H54 (cell line): ENCODE measurements around the gene PSMB2.

Source experiments
- DNase-seq: peaks from one replicate; pipeline ENCODE4 v3.0.0; 2011; ENCODE audit warnings: low spot score, mixed read lengths; ENCODE audit not compliant: insufficient read length
- FAIRE-seq: peaks from 3 replicates; lab custom pipeline; 2011; peaks lifted over from hg19 to GRCh38; lab: Jason Lieb, UNC
- POLR2A ChIP-seq: IDR thresholded peaks from 2 replicates; pipeline ENCODE4 v1.6.1; 2011; ENCODE audit warnings: low read depth, mild to moderate bottlenecking, low read length

Gene PSMB2

DNA sequence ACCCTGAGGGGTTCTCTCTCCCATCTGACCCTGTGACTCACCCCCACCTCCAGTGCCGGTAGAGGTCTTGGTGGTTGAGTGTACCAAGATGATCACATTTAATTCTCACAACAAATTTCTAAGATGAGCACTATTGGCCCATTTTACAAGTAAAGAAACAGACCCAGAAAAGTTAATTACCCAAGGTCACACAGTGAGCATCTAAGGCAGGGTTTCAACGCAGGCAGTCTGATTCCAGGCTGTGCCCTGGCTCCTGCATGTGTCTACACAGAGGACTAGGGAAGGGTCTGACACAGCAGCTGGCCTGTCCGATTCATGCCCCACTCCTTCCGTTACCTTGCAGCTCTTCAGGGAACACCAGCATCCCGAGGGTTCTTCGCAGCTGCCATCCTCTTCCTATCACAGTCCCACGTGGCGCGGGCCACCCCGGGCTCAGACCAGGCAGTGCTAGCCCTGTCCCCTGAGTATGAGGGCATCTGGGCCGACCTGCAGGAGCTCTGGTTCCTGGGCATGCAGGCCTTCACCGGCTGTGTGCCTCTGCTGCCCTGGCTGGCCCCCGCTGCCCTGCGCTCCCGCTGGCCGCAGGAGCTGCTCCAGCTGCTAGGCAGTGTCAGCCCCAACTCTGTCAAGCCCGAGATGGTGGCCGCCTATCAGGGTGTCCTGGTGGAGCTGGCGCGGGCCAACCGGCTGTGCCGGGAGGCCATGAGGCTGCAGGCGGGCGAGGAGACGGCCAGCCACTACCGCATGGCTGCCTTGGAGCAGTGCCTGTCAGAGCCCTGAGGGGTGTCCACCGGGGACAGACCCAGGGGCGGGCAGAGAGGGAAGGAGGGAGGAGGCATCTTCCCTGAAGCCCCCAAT is 76.2 kb downstream of the PSMB2 start:
- DNase-seq = no peak
- no peak for TF ChIP-seq POLR2A
- no peak for FAIRE-seq

GRCh38 chr1:35564037-35564883 is 77.1 kb downstream of the PSMB2 start:
- FAIRE-seq = no peak
- TF ChIP-seq POLR2A = no peak
- DNase-seq = peak; percentile 85

DNA sequence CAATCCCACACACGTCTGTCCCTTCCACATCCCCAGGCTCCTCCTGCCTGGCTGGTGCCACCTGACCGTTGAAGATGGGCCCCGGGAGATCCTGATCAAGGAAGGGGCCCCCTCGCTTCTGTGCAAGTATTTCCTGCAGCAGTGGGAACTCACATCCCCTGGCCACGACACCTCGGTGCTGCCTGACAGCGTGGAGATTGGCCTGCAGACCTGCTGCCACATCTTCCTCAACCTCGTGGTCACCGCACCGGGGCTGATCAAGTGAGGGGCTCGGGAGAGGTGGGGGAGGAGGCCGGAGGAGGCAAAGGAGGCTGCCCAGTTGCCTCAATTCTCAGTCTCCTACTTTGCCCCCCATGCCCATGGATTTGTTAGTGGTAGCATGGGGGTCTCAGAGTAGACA is 78.2 kb downstream of the PSMB2 start:
- no peak for DNase-seq
- FAIRE-seq = no peak
- TF ChIP-seq POLR2A = no peak

DNA sequence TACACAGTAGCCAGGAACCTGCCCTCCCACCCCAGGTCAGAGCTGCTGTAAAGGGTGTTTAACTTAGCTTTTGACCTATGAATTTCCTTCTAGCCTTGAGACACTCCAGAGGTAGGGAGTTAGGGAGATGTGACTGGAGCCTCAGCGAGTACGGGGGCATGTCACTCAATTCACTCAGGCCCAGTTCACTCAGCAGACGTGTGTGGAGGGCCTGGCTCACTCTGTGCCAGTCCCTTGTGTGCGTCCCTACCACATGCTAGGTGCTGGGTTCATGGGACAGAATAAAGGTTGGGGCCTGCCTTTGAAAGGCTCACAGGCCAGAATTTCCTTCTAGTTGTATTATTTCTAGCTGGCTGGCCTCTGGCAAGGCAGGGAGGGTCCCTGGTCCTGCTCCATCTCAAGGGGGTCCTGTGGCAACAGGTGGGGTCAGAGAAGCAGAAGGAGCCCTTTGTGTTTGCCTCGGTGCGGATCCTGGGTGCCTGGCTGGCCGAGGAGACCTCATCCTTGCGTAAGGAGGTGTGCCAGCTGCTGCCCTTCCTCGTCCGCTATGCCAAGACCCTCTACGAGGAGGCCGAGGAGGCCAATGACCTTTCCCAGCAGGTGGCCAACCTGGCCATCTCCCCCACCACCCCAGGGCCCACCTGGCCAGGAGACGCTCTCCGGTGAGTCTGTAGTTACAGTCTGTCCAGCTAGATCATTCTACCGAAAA is 79.2 kb downstream of the PSMB2 start:
- no peak for FAIRE-seq
- DNase-seq = no peak
- no peak for TF ChIP-seq POLR2A

DNA sequence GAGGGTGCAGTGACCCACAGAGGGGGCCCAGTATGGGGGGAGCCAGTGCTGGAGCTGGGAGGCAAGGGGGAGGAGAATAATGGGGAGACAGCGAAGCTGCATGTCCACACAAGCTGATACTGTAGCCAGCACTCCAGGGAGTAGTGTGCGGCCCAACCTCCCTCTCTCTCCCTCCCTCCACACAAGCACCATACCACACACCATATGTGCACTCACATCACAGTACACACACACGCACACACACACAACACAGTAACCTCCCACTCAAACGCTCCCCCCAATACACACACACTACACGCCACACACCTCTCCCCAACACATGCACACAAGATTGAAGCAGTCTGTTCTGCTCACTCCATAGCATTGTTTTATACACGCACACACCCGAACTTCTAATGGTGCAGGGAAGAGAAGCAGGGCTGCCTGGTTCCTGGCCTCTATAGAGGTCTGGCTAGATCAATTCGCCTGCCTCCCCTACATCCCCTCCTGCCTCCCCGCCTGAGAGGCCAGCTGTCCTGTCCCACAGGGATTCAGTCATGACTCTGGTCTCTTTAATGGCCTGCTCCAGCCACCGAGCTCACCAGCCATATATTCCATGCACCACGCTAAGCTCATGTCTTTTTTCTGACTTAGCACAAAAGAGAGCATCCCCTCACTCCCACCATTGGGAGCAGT is 79.9 kb downstream of the PSMB2 start:
- DNase-seq (no peak), FAIRE-seq (no peak)
- TF ChIP-seq POLR2A = no peak

- TF ChIP-seq POLR2A = no peak
- DNase-seq (no peak), FAIRE-seq (no peak)
These were observed 80.8 kb downstream of the PSMB2 start for GRCh38 chr1:35560256-35561225.

DNA sequence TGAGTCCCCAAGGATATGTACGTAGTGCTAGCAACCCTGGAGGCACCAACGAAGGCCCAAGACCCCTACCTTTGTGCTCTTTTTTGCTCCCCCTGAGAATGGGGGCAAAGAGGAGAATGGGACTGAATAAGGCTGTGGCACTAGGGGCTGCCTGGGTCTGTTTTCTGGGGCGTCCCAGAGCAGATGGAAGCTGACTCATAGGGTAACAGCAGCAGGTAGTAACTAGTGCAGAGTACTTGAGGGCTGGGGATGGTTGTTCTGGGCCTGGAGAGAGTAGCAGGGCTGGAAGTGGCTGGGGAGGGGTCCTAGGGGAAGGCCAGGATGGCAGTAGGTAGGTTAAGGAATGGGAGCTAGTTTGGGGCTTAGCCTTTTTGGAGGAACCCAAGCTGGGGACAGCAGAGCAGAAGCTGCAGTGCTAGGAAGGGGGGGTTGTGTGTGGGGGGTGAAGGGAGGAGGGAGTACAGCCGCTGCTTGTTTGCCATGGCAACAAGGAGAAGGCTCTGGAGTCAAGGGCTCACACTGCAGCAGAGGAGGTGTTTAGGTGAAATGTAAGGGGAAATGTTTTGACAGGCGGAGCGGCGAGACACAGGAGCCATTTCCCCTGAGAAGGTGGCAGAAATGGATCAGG is 81.9 kb downstream of the PSMB2 start:
- TF ChIP-seq POLR2A = no peak
- no peak for FAIRE-seq
- DNase-seq = no peak

DNA sequence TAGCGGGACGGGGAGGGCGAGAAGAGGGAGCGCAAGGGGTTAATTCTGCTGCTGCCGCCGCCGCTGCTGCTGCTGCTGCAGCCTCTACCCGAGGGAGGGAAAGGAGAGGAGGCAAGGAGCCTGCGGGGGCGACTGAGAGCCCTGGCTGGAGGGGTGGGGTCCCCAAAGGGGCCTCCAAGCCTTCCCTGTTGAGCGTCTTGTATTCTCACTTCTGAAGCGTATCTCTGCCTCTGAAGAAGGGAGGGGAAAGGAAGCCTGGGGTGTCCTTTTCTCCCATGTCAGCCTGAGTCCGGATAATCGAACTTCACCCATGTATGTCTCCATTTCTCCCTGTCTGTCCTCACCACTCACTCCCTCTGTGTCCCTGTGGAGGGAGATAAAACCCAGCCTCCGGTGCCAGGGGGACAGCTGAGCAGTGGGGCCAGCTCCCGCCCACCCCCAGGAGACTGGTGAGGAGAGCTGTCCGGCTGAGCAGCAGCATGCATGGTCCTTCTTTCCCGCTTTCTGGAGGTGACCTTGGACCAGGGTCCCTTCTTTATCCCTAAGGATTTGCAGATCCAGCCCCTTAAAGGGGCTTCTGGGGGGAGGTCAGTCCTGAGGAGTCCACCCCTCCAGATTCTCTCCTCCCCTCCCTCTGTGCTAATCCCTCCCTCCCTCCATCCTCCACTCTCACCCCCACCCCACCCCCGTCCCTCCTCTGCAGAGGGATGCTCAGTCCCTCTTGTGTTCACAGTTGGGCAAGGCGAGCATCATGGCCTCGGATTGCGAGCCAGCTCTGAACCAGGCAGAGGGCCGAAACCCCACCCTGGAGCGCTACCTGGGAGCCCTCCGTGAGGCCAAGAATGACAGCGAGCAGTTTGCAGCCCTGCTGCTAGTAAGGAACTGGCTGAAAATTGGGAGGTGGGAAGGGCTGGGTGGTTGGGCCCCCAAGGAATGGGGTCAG is 82.7 kb downstream of the PSMB2 start:
- TF ChIP-seq POLR2A = no peak
- FAIRE-seq (no peak), DNase-seq (no peak)

DNA sequence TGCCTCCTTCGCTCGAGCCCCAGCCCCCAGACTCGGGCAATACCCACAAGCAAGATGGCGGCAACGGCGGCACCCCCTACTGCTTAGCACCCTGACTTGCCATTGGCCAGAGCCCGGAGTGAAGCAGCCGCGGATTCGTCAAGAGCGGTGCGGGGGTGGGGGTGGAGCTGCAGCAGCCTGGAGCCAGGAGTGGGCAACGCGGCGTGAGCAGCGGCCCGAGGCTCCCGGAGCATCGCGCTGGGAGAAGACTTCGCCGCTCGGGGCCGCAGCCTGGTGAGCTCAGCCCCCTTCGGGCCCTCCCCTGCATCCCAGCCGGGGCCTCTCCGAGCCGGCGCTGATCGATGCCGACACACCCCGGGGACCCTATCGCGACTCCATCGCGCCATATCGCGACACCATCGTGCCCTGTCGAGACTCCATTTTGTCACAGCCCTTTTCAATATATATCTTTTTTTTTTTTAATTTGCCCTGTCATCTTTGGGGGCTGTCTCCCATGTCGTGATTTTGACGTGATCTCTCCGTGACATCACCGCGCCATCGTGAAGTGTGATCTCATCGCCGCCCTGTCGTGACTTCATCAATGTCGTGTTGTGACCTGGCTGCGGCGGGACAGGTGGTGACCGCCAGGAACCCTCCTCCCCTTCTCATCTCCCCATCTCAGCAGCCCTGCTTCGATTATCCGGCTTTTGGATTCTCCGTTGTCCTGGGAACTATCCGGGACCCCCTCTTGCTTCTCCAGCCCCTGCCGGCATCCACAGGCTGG is 83.5 kb downstream of the PSMB2 start, which contains the start of gene NCDN:
NCDN (plus strand) TSS at position 189 of the 763 bp plus-strand sequence; CDS start at position 581, 392 bp downstream.
- DNase-seq (peak; percentile 90), FAIRE-seq (no peak)
- peak; percentile 90 for TF ChIP-seq POLR2A

GRCh38 chr1:35557118-35557610 is 84.2 kb downstream of the PSMB2 start, which contains the start of gene KIAA0319L:
Gene KIAA0319L (minus strand): TSS chr1:35557403. CDS start chr1:35554491, 2,912 bp downstream.
- peak; percentile 77 for DNase-seq
- no peak for FAIRE-seq
- TF ChIP-seq POLR2A = peak; percentile 75
